Fibroblast of lung (primary cell): ENCODE results near the gene RAB5IF.

Experiments used
- CTCF ChIP-seq, 2 donors: IDR thresholded peaks in 1 of 2; conservative IDR thresholded peaks in 1 of 2; 1 replicate in 1 of 2; 2 replicates in 1 of 2; pipeline ENCODE4 v1.5.1; 2011 to 2012; ENCODE audit warnings: low read length in 2 of 2, control low read depth in 1 of 2, inconsistent platforms in 1 of 2, low read depth in 1 of 2, mild to moderate bottlenecking in 1 of 2
- EZH2 ChIP-seq: IDR thresholded peaks from 2 replicates; pipeline ENCODE4 v1.5.1; 2012; ENCODE audit warnings: low read length, control low read depth, mild to moderate bottlenecking; ENCODE audit errors: missing control alignments

- TF ChIP-seq CTCF (conservative IDR thresholded peaks at IDR 0.05 in 1 of 2, IDR thresholded peaks at IDR 0.05 in 1 of 2; ENCODE audit: low read depth in 1 of 2, low read length in 2 of 2) (no peak), EZH2 (no peak)
Measured at GRCh38 chr20:36613974-36614373, 8.4 kb downstream of the RAB5IF start.
